WTC11 (cell line): Measurements from ENCODE around the gene KIF3B. TPM values are rescaled to one million over a fixed set of nuclear protein-coding genes. Genes with fewer than 3 reads are reported as not detected.

Experiments used
- ATAC-seq: fragments of 200-7000 bp; cut with Tn5 transposase; 2 replicates; pipeline ENCODE4 v1.10.0; 2021; ENCODE audit warnings: mild to moderate bottlenecking, moderate library complexity
- CTCF ChIA-PET: fragments of 300-600 bp; sonication (Branson Sonifier 250); formaldehyde crosslinking; loops from one replicate; lab custom pipeline; 2021; ENCODE audit warnings: antibody characterized with exemption; lab: Charles Lee
- POLR2A ChIA-PET: fragments of 350-600 bp; sonication (Branson Sonifier 250); formaldehyde crosslinking; loops from one replicate; lab custom pipeline; 2021; ENCODE audit warnings: antibody characterized with exemption; lab: Charles Lee
- DNase-seq: peaks from one replicate; pipeline ENCODE4 v3.0.0; 2021; ENCODE audit warnings: low spot score
- H3K27ac Mint-ChIP-seq: 2 replicates; pipeline ENCODE4 v1.8.0; 2021; ENCODE audit warnings: mixed read lengths
- H3K27me3 Mint-ChIP-seq: 2 replicates; pipeline ENCODE4 v1.8.0; 2021; ENCODE audit warnings: low read depth, mild to moderate bottlenecking, moderate library complexity, mixed read lengths
- H3K36me3 Mint-ChIP-seq: 2 replicates; pipeline ENCODE4 v1.8.0; 2021; ENCODE audit warnings: mixed read lengths
- H3K4me1 Mint-ChIP-seq: 2 replicates; pipeline ENCODE4 v1.8.0; 2022; ENCODE audit warnings: mixed read lengths
- H3K4me3 Mint-ChIP-seq: 2 replicates; pipeline ENCODE4 v1.8.0; 2021; ENCODE audit warnings: mild to moderate bottlenecking, moderate library complexity, mixed read lengths
- H3K9me3 Mint-ChIP-seq: 2 replicates; pipeline ENCODE4 v1.8.0; 2021; ENCODE audit warnings: mixed read lengths
- ATF1 ChIP-seq: sonication (generic); formaldehyde crosslinking; IDR thresholded peaks from 2 replicates; pipeline ENCODE4 v1.8.1; 2023; ENCODE audit warnings: mild to moderate bottlenecking, moderate library complexity, missing genetic modification reagents
- ATF6 ChIP-seq: sonication (generic); formaldehyde crosslinking; IDR thresholded peaks from 2 replicates; pipeline ENCODE4 v1.8.1; 2023; ENCODE audit warnings: mild to moderate bottlenecking, missing genetic modification reagents
- CBFB ChIP-seq: sonication (generic); formaldehyde crosslinking; IDR thresholded peaks from 2 replicates; pipeline ENCODE4 v1.8.1; 2022; ENCODE audit warnings: mild to moderate bottlenecking, low read depth, missing genetic modification reagents
- FOXP4 ChIP-seq: sonication (generic); formaldehyde crosslinking; IDR thresholded peaks from 2 replicates; pipeline ENCODE4 v1.8.0; 2022; ENCODE audit warnings: mild to moderate bottlenecking, missing genetic modification reagents
- OVOL2 ChIP-seq: fragments of 250-450 bp; sonication (Bioruptor Pico); IDR thresholded peaks from 2 replicates; pipeline ENCODE4 v1.9.0; 2021; ENCODE audit warnings: mild to moderate bottlenecking, borderline replicate concordance
- PRRX2 ChIP-seq: fragments of 250-450 bp; sonication (Bioruptor Pico); IDR thresholded peaks from 2 replicates; pipeline ENCODE4 v1.8.0; 2021; ENCODE audit warnings: mild to moderate bottlenecking
- TCF7 ChIP-seq: sonication (generic); formaldehyde crosslinking; IDR thresholded peaks from 2 replicates; pipeline ENCODE4 v1.8.0; 2022; ENCODE audit warnings: mild to moderate bottlenecking, low read depth, missing genetic modification reagents, moderate library complexity
- TEAD4 ChIP-seq: sonication (generic); formaldehyde crosslinking; IDR thresholded peaks from 2 replicates; pipeline ENCODE4 v1.8.0; 2022; ENCODE audit warnings: mild to moderate bottlenecking, missing genetic modification reagents
- ZNF138 ChIP-seq: sonication (generic); formaldehyde crosslinking; conservative IDR thresholded peaks from 2 replicates; pipeline ENCODE4 v1.8.1; 2022; ENCODE audit warnings: mild to moderate bottlenecking, moderate library complexity, missing genetic modification reagents
- ZNF317 ChIP-seq: sonication (generic); formaldehyde crosslinking; IDR thresholded peaks from 2 replicates; pipeline ENCODE4 v1.8.1; 2023; ENCODE audit warnings: low read depth, mild to moderate bottlenecking, moderate library complexity, missing genetic modification reagents, borderline replicate concordance
- ZNF532 ChIP-seq: fragments of 250-450 bp; sonication (Bioruptor Pico); IDR thresholded peaks from 2 replicates; pipeline ENCODE4 v1.9.0; 2021; ENCODE audit warnings: mild to moderate bottlenecking, borderline replicate concordance
- total RNA-seq: library from RNA; stranded (reverse); gene quantifications from 3 replicates; pipeline ENCODE4 v1.2.3, GENCODE V29; 2021
- TF ChIP-seq, protein P1 (sequence below): sonication (generic); formaldehyde crosslinking; conservative IDR thresholded peaks from 2 replicates; pipeline ENCODE4 v1.8.1; 2022; ENCODE audit warnings: mild to moderate bottlenecking, missing genetic modification reagents
- TF ChIP-seq, protein P2 (sequence below): fragments of 250-450 bp; sonication (Bioruptor Pico); conservative IDR thresholded peaks from 2 replicates; pipeline ENCODE4 v1.9.0; 2021; ENCODE audit warnings: mild to moderate bottlenecking
- TF ChIP-seq, protein P3 (sequence below): sonication (generic); formaldehyde crosslinking; IDR thresholded peaks from 2 replicates; pipeline ENCODE4 v1.8.1; 2022; ENCODE audit warnings: low read depth, mild to moderate bottlenecking, moderate library complexity, missing genetic modification reagents, borderline replicate concordance

KIF3B gene
- total RNA-seq, 1 experiment from 2014 or later, result 21.5 TPM

DNA sequence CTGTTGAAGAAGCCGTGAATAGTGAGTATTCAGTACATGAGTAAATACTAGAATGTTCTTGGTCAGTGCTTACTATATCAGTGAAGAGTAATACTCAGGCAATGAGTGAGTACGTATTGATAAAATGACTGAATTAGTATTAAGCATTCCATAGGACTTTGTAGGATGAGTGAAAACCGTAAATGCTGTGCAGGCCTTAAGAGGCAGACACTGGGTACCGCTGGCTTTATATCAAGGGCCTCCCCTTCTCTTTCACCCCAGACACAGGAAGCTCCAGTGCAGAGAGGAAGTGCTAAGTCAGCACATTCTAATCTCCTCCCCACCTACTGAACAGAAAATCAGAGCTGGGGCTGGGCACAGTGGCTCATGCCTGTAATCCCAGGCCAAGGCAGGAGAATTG lies 45.6 kb upstream of the KIF3B start (continued):
- TF ChIP-seq ZNF532 (CRISPR knock-in tag) (no peak), TEAD4 (no peak), CBFB (CRISPR knock-in tag) (no peak), ATF1 (CRISPR knock-in tag) (no peak)
- TF ChIP-seq, protein P1, sequence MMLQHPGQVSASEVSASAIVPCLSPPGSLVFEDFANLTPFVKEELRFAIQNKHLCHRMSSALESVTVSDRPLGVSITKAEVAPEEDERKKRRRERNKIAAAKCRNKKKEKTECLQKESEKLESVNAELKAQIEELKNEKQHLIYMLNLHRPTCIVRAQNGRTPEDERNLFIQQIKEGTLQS, result no peak
- TF ChIP-seq, protein P2, sequence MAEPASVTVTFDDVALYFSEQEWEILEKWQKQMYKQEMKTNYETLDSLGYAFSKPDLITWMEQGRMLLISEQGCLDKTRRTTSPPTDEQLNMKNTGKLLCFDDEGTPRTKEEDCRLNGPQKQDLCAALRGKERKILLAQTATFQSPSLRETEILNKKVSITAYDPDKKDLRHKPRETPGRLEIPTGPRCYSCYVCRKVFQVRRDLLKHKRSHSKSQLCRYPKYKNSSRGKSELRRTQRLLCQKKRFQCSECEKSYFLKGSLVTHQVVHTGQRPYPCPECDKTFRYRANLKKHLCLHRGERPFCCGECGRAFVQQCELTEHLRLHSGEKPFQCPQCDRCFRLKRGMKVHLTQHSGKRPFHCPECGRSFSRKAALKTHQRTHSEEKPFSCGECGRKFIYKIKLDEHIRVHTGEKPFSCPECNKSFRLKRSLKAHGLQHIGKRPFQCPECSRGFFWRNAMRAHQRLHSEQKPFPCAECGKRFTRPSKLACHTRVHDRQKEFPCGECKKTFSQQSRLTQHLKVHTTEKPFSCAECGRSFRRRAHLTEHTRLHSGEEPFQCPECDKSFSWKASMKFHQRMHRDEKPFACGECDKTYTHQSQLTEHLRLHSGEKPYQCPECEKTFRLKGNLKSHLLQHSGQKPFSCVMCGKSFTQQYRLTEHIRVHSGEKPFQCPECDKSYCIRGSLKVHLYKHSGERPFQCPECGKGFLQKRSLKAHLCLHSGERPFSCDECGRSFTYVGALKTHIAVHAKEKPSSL, result no peak
- TF ChIP-seq, all 79 proteins: peak for 0

GRCh38 chr20:32232326-32232886 lies 45.0 kb upstream of the KIF3B start:
- TF ChIP-seq PRRX2 (CRISPR knock-in tag) (no peak), ZNF138 (no peak), TEAD4 (no peak), ATF6 (CRISPR knock-in tag) (no peak), ZNF317 (CRISPR knock-in tag) (no peak), TCF7 (CRISPR knock-in tag) (no peak), FOXP4 (no peak), OVOL2 (CRISPR knock-in tag) (no peak)
- TF ChIP-seq, protein P3, sequence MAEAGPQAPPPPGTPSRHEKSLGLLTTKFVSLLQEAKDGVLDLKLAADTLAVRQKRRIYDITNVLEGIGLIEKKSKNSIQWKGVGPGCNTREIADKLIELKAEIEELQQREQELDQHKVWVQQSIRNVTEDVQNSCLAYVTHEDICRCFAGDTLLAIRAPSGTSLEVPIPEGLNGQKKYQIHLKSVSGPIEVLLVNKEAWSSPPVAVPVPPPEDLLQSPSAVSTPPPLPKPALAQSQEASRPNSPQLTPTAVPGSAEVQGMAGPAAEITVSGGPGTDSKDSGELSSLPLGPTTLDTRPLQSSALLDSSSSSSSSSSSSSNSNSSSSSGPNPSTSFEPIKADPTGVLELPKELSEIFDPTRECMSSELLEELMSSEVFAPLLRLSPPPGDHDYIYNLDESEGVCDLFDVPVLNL (CRISPR knock-in tag), result no peak
- ATAC-seq, result no peak
- H3K27ac Mint-ChIP-seq, result no peak overlapping the region
- peaks cover 56% of the 10 kb centered on the region for H3K36me3 Mint-ChIP-seq
- no peaks in the 10 kb centered on the region for H3K27me3 Mint-ChIP-seq
- CTCF ChIA-PET, result no interaction called here
- no peak overlapping the region for H3K4me3 Mint-ChIP-seq
- no peak for DNase-seq
- H3K9me3 Mint-ChIP-seq, result no peaks in the 10 kb centered on the region
- no peaks in the 10 kb centered on the region for H3K4me1 Mint-ChIP-seq
- POLR2A ChIA-PET, result interaction anchor here (0.6 kb wide), 1 partner anchor 370 kb away, joined by 3 read pairs; no protein-coding TSS in a partner anchor
